CD4-positive, alpha-beta T cell treated with Interleukin-21 for 1 hour (primary cell): Measurements from ENCODE around the gene ABHD2.
"Not testable (repeated sequence)": the region's sequence is repeated elsewhere in the genome, so short reads cannot be mapped to it uniquely, and the experiment has no call there.

Experiments used
- DNase-seq: peaks from one replicate; pipeline ENCODE4 v3.0.0-alpha.2; 2020

Gene ABHD2

DNA sequence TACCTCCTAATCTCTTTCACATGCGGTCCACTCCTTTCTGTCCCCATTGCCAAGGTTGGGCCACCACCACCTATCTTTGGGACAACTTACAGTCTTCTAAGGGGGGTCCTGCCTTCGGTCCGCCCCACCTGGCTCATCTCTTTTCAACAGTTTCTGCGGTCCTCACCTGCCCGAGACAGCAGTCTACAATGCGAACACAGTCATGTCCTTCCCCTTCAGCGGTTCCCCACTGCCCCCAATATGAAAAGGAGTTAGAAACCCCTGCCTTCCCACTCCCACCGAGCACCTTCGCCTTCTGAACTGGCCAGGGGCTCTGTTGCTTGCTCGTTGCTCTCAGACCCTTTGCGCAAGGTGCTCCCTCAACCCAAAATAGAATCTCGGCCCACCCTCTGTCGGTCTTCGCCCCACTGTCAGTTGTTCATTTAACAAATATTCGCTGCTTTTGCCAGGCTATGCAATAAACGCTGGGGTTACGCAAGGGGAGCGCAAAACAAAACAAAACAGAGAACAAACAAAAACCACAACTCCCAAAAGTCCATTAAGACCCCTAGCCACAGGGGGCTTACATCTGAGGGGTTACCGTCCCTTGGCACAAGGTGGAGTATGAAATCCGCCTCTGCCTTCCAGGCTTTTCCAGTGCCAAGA, 154.9 kb downstream of the ABHD2 start:
- DNase-seq: no peak

DNA sequence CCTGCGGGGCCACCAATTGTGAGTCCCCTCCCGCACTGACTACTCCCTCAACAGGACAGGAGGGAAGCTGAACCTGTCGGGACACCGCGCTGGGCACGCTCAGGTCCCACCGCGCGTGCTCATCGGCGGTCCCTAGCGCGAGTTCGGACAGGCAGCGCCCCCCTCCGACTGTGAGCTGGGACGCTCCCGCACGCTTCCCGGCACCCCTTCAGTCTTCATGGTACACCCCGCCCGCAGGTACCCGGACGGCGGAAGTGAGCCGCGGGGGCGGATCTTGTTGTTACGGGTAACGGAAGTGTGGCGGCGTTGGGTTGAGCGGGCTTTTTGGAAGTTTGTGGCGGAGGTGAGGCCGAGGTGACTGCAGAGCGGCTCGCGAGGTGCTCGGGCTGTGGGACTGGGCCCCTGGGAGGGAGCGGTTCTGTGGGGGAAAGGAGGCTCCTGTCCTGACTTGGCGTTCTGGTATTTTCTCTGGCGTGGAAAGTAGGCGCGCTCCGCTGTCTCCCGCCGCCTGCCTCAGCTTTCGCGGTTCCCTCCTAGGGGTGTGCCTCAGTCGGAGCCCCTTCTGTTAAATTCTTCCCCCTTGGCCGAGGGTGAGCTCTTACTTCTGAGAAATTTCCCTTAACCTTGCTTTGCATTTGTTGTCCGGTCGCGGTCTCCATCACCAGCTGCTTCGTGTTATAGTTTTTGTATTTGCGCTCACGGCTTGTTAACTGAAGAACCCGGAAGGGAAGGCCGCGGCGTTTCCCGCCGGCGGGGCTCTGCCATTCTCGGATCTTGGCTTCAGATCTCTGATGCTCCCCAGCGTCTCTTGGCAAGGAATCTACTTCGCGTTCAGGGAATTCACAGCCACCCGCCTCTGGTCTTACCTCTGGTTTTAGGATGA, 155.7 kb downstream of the ABHD2 start, which contains the start of gene FANCI:
Gene FANCI, plus strand, starts transcription at position 289 of the 883 bp plus-strand sequence. CDS start 3,669 bp downstream, outside the sequence.
- DNase-seq: peak; percentile 96

DNA sequence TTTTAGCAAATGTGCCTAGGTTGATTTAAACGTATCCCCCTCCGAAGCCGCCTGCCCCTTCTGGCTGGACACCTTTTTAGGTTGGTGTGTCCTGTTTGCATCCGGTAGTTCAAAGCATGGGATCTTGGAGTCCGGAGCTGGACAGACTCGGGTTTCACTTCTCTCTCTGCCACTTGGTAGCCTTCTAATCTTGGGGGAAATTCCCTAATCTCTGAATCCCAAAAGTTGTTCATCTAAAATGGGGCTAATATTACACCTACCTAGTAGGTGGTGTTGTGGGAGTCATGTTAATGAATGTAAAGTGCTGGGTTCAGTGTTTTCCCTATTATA, 156.3 kb downstream of the ABHD2 start:
- DNase-seq: no peak

DNA sequence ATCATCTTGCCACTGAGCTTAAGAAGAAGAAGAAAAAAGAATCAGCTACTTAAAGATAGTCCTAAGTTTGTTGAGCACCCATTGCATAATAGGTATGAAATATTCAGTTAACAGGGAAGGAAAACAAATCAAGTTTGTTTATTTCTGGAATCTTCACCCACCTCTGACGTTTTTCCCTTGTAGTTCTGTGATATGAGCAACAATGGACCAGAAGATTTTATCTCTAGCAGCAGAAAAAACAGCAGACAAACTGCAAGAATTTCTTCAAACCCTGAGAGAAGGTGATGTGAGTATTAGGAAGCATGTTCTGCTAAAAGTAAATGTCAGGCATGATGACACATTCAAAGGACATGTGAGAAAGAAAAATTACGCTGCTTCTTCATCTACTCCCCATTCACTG, 159.2 kb downstream of the ABHD2 start:
- DNase-seq: no peak

DNA sequence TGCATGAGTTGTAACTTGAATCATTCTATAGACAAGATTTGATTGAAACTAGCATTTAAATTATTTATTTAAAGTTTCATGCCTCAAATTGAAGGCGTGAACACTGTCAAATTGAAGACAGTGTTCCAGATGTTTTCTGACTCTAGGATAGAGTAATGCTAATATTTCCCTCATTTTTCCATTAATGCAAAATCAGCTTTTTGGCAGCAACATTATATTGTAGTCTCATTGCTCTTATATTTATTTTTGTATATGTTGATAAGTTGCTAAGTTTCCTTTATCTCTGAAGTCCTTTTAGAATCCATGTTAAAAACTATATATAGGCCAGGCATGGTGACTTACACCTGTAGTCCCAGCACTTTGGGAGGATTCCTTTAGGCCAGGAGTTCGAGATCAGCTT, 160.3 kb downstream of the ABHD2 start:
- no peak for DNase-seq

DNA sequence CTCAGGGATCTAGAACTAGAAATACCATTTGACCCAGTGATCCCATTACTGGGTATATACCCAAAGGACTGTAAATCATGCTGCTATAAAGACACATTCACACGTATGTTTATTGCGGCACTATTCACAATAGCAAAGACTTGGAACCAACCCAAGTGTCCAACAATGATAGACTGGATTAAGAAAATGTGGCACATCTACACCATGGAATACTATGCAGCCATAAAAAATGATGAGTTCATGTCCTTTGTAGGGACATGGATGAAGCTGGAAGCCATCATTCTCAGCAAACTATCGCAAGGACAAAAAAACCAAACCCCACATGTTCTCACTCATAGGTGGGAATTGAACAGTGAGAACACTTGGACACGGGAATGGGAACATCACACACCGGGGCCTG, 161.9 kb downstream of the ABHD2 start:
- not testable (repeated sequence) for DNase-seq
